A549 (cell line): ENCODE data around the gene CHURC1. TPM values are rescaled to one million over a fixed set of nuclear protein-coding genes. Genes with fewer than 3 reads are reported as not detected.

Experiments
- ATAC-seq, 2 experiments: fragments of 200-7000 bp in 1 of 2; fragments of >200 bp in 1 of 2; cut with Nextera tagmentation in 1 of 2; cut with Tn5 transposase in 1 of 2; 3 replicates each; pipeline versions ENCODE4 v1.8.0 to v1.9.1; 2018 to 2020; ENCODE audit warnings: mild to moderate bottlenecking in 1 of 2, moderate library complexity in 1 of 2
- CTCF ChIA-PET: fragments of 300-600 bp; sonication (Branson Sonifier 250); formaldehyde crosslinking; extraction: SDS; loops from one replicate; lab custom pipeline; 2021; ENCODE audit warnings: antibody characterized with exemption, inconsistent platforms; lab: Yijun Ruan, JAX
- POLR2A ChIA-PET: fragments of 350-600 bp; formaldehyde crosslinking; extraction: SDS; loops from one replicate; lab custom pipeline; 2021; ENCODE audit warnings: antibody characterized with exemption, inconsistent platforms; lab: Yijun Ruan, JAX
- DNase-seq, 2 experiments: peaks; one replicate each; pipeline versions ENCODE4 v3.0.0 to v3.0.0-alpha.2; 2011 to 2016; ENCODE audit warnings: low read depth in 1 of 2, low spot score in 1 of 2
- FAIRE-seq: peaks from 2 replicates; lab custom pipeline; 2011; peaks lifted over from hg19 to GRCh38; lab: Jason Lieb, UNC
- H3K27ac ChIP-seq, 2 experiments: fragments of >200 bp; sonication (Bioruptor Twin); formaldehyde crosslinking; 3 replicates each; pipeline ENCODE4 v1.5.1; 2016 to 2017
- H3K4me1 ChIP-seq: fragments of >200 bp; sonication (Bioruptor Twin); formaldehyde crosslinking; 3 replicates; pipeline ENCODE4 v1.6.1; 2016
- H3K4me2 ChIP-seq: fragments of >200 bp; sonication (Bioruptor Twin); formaldehyde crosslinking; 3 replicates; pipeline ENCODE4 v1.6.1; 2016
- H3K4me3 ChIP-seq: fragments of >200 bp; sonication (Bioruptor Twin); formaldehyde crosslinking; 3 replicates; pipeline ENCODE4 v1.5.1; 2016
- H3K9me3 ChIP-seq: fragments of >200 bp; sonication (Bioruptor Twin); formaldehyde crosslinking; 3 replicates; pipeline ENCODE4 v1.6.1; 2016
- CBX2 ChIP-seq: fragments of 200-600 bp; sonication (generic); IDR thresholded peaks from 2 replicates; pipeline ENCODE4 v1.6.1; 2016; ENCODE audit warnings: low read depth, mild to moderate bottlenecking, borderline replicate concordance
- EHF ChIP-seq: fragments of 250-450 bp; sonication (Bioruptor Pico); IDR thresholded peaks from 2 replicates; pipeline ENCODE4 v1.5.0; 2020; ENCODE audit warnings: mild to moderate bottlenecking
- EHMT2 ChIP-seq: fragments of 200-600 bp; sonication (generic); IDR thresholded peaks from 2 replicates; pipeline ENCODE4 v1.6.1; 2016; ENCODE audit warnings: antibody characterized with exemption, low read depth, mild to moderate bottlenecking, moderate library complexity
- EP300 ChIP-seq, 2 experiments: fragments of >200 bp; sonication (Bioruptor Twin); formaldehyde crosslinking; IDR thresholded peaks; 2 replicates in 1 of 2; 3 replicates in 1 of 2; pipeline ENCODE4 v1.6.1; 2016 to 2017
- ESRRA ChIP-seq: fragments of 150-350 bp; IDR thresholded peaks from 2 replicates; pipeline ENCODE4 v1.6.1; 2014; ENCODE audit warnings: mild to moderate bottlenecking, low read length, borderline replicate concordance
- FOSL2 ChIP-seq, 2 experiments: fragments of 450-650 bp in 1 of 2; fragments of >200 bp in 1 of 2; sonication (Bioruptor Twin) in 1 of 2; formaldehyde crosslinking; IDR thresholded peaks; 2 replicates each; pipeline versions ENCODE4 v1.5.0 to v1.6.1; 2016 to 2020; ENCODE audit warnings: mild to moderate bottlenecking in 1 of 2, moderate library complexity in 1 of 2
- GATA3 ChIP-seq: IDR thresholded peaks from 2 replicates; pipeline ENCODE4 v1.6.1; 2012; ENCODE audit warnings: borderline replicate concordance
- HDAC2 ChIP-seq: fragments of 200-600 bp; sonication (generic); IDR thresholded peaks from 2 replicates; pipeline ENCODE4 v1.6.1; 2016
- HOXB13 ChIP-seq: fragments of 250-450 bp; sonication (Bioruptor Pico); IDR thresholded peaks from 2 replicates; pipeline ENCODE4 v1.5.0; 2020; ENCODE audit warnings: low read depth, mild to moderate bottlenecking, moderate library complexity
- HOXB5 ChIP-seq: fragments of 250-450 bp; sonication (Bioruptor Pico); IDR thresholded peaks from 2 replicates; pipeline ENCODE4 v1.5.0; 2020; ENCODE audit warnings: mild to moderate bottlenecking, moderate library complexity
- JUN ChIP-seq, 2 experiments: fragments of >200 bp; sonication (Bioruptor Twin); formaldehyde crosslinking; IDR thresholded peaks; 2 replicates in 1 of 2; 3 replicates in 1 of 2; pipeline ENCODE4 v1.6.1; 2016 to 2017
- JUNB ChIP-seq: fragments of >200 bp; sonication (Bioruptor Twin); formaldehyde crosslinking; IDR thresholded peaks from 2 replicates; pipeline ENCODE4 v1.6.1; 2016
- KDM1A ChIP-seq: fragments of 200-600 bp; sonication (generic); IDR thresholded peaks from 2 replicates; pipeline ENCODE4 v1.6.1; 2016; ENCODE audit warnings: low read depth, mild to moderate bottlenecking
- MAFK ChIP-seq: fragments of 450-650 bp; IDR thresholded peaks from 2 replicates; pipeline ENCODE4 v1.6.1; 2014; ENCODE audit not compliant: partially characterized antibody
- MYC ChIP-seq: IDR thresholded peaks from 2 replicates; pipeline ENCODE4 v1.6.1; 2012; ENCODE audit warnings: mild to moderate bottlenecking, inconsistent platforms, low read length, improper control_type of control experiment, borderline replicate concordance
- NFE2L2 ChIP-seq: fragments of 150-350 bp; conservative IDR thresholded peaks from 2 replicates; pipeline ENCODE4 v1.6.1; 2014; ENCODE audit warnings: low read length
- PHF8 ChIP-seq: fragments of 200-600 bp; sonication (generic); IDR thresholded peaks from 2 replicates; pipeline ENCODE4 v1.6.1; 2016; ENCODE audit warnings: low read depth, mild to moderate bottlenecking, antibody characterized with exemption, moderate library complexity, borderline replicate concordance
- RCOR1 ChIP-seq: fragments of 150-350 bp; IDR thresholded peaks from 2 replicates; pipeline ENCODE4 v1.6.1; 2014; ENCODE audit warnings: antibody characterized with exemption, low read length, low read depth
- RFX5 ChIP-seq: fragments of 450-650 bp; IDR thresholded peaks from 2 replicates; pipeline ENCODE4 v1.7.1; 2014; ENCODE audit warnings: antibody characterized with exemption, mild to moderate bottlenecking, moderate library complexity
- SREBF2 ChIP-seq: fragments of 450-650 bp; IDR thresholded peaks from 2 replicates; pipeline ENCODE4 v1.6.1; 2014; ENCODE audit warnings: mild to moderate bottlenecking, moderate library complexity
- TP53 ChIP-seq: fragments of 250-450 bp; sonication (Bioruptor Pico); IDR thresholded peaks from 2 replicates; pipeline ENCODE4 v1.5.0; 2021; ENCODE audit warnings: mild to moderate bottlenecking, moderate library complexity
- ZFP36 ChIP-seq: fragments of 450-650 bp; IDR thresholded peaks from 2 replicates; pipeline ENCODE4 v1.6.1; 2014; ENCODE audit warnings: borderline replicate concordance; ENCODE audit not compliant: partially characterized antibody
- WGBS: methylation state at CpG from one replicate; pipeline ENCODE4 v1.1.6; 2017; ENCODE audit errors: missing lambda C conversion rate; 5-methylcytosine and 5-hydroxymethylcytosine counted together
- polyA plus RNA-seq, 4 experiments: library from polyadenylated mRNA; depleted of rRNA in 3 of 4; stranded (reverse); fragments of >200 nt; fragmentation: RNase III in 1 of 4; extraction: RNeasy Plus Mini Kit Qiagen cat#74134 plus additional on column Dnase treatment in 1 of 4; gene quantifications; 2 replicates in 3 of 4; 3 replicates in 1 of 4; pipeline ENCODE4 v1.2.3, GENCODE V29; 2011 to 2017
- TF ChIP-seq, protein P1 (sequence below): fragments of 150-350 bp; IDR thresholded peaks from 2 replicates; pipeline ENCODE4 v1.6.1; 2014; ENCODE audit warnings: low read depth, mild to moderate bottlenecking, low read length
- TF ChIP-seq, protein P2 (sequence below): fragments of 250-450 bp; sonication (Bioruptor Pico); IDR thresholded peaks from 2 replicates; pipeline ENCODE4 v1.5.0; 2021; ENCODE audit warnings: mild to moderate bottlenecking, moderate library complexity, borderline replicate concordance
- TF ChIP-seq, protein P3 (sequence below): IDR thresholded peaks from 2 replicates; pipeline ENCODE4 v1.6.1; 2012
- TF ChIP-seq, protein P4 (sequence below): fragments of 250-450 bp; sonication (Bioruptor Pico); IDR thresholded peaks from 2 replicates; pipeline ENCODE4 v1.5.0; 2020; ENCODE audit warnings: low read depth, mild to moderate bottlenecking, moderate library complexity
- TF ChIP-seq, protein P5 (sequence below): IDR thresholded peaks from 2 replicates; pipeline ENCODE4 v1.6.1; 2012; ENCODE audit warnings: low read depth, borderline replicate concordance

Gene CHURC1
- polyA plus RNA-seq, 2 of the 4 experiments (the other 2 are of a cell fraction), result 151 to 153 TPM

DNA sequence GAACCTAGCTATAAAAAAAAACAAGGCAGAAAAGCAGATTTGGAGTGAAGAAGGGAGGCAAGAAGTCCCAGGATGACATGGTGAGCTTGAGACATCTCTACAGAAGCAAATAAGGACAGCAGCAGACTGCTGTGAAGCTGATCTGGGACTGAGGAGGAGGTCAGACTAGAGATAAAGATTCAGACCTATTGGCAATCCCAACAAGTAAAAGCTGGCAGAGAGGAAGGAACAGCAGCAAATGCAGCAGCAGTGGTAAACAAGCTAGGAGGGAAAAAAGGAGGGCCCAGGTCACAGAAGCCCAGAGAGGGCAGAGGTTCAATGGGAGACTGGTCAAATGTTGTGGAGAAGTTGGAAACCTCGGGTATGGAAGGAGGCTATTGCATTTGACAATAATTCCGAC is 45.9 kb upstream of the CHURC1 start:
- H3K4me1 ChIP-seq, result no peaks in the 10 kb centered on the region
- 42% methylated on average over 2 of the region's 2 CpGs for WGBS
- no peak overlapping the region for H3K4me3 ChIP-seq
- FAIRE-seq (no peak), ATAC-seq (no peak), DNase-seq (no peak)
- no peak overlapping the region for H3K27ac ChIP-seq
- TF ChIP-seq MYC (no peak), NFE2L2 (no peak), HDAC2 (no peak), FOSL2 (IDR thresholded peaks at IDR 0.05) (no peak), FOSL2 (CRISPR knock-in tag; IDR thresholded peaks at IDR 0.05) (no peak), TP53 (no peak), HOXB5 (CRISPR knock-in tag) (no peak), RCOR1 (no peak), SREBF2 (no peak), EHF (CRISPR knock-in tag) (no peak), ESRRA (no peak), KDM1A (no peak), HOXB13 (CRISPR knock-in tag) (no peak), RFX5 (no peak), GATA3 (no peak), EHMT2 (no peak), MAFK (no peak), CBX2 (no peak)
- TF ChIP-seq, protein P1, sequence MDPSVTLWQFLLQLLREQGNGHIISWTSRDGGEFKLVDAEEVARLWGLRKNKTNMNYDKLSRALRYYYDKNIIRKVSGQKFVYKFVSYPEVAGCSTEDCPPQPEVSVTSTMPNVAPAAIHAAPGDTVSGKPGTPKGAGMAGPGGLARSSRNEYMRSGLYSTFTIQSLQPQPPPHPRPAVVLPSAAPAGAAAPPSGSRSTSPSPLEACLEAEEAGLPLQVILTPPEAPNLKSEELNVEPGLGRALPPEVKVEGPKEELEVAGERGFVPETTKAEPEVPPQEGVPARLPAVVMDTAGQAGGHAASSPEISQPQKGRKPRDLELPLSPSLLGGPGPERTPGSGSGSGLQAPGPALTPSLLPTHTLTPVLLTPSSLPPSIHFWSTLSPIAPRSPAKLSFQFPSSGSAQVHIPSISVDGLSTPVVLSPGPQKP, result no peak
- TF ChIP-seq, protein P2, sequence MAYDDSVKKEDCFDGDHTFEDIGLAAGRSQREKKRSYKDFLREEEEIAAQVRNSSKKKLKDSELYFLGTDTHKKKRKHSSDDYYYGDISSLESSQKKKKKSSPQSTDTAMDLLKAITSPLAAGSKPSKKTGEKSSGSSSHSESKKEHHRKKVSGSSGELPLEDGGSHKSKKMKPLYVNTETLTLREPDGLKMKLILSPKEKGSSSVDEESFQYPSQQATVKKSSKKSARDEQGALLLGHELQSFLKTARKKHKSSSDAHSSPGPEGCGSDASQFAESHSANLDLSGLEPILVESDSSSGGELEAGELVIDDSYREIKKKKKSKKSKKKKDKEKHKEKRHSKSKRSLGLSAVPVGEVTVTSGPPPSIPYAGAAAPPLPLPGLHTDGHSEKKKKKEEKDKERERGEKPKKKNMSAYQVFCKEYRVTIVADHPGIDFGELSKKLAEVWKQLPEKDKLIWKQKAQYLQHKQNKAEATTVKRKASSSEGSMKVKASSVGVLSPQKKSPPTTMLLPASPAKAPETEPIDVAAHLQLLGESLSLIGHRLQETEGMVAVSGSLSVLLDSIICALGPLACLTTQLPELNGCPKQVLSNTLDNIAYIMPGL, result no peak
- TF ChIP-seq, protein P3, sequence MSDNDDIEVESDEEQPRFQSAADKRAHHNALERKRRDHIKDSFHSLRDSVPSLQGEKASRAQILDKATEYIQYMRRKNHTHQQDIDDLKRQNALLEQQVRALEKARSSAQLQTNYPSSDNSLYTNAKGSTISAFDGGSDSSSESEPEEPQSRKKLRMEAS, result no peak
- H3K9me3 ChIP-seq, result no peaks in the 10 kb centered on the region
- POLR2A ChIA-PET, result no interaction called here
- CTCF ChIA-PET, result interaction anchor here (0.5 to 2.5 kb wide), 9 partner anchors 10 to 219 kb away, joined by 3 to 10 read pairs (median 3); partner anchors contain the start of gene PLEKHG3
- H3K4me2 ChIP-seq, result no peak overlapping the region

DNA sequence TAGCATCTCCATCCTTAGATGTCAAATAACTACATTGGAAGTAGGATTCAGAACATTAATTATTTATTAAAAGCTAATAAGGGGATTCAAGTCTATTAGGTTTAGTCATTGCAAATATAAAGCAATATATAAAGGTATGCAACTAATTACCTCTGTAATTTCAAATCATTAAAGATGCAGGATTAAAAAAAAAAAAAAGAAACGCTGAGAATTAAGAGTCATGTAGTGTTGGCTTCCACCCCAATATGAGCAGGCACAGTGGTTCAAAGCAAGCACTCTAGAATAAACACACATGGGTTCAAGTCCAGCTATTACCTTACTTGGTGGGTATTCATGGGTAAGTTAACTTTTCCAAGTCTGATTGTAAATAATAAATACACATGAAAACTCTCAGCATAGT is 45.4 kb upstream of the CHURC1 start:
- no peak for FAIRE-seq
- POLR2A ChIA-PET, result no interaction called here
- Histone ChIP-seq H3K9me3 (no peaks in the 10 kb centered on the region), H3K4me3 (no peak overlapping the region), H3K4me2 (no peak overlapping the region), H3K4me1 (0 out of 3 replicates have a peak, but pooled peaks cover 2% of the 10 kb centered on the region), H3K27ac (no peak overlapping the region)
- TF ChIP-seq JUN (IDR thresholded peaks at IDR 0.05) (no peak), GATA3 (no peak), PHF8 (no peak), EHF (CRISPR knock-in tag) (no peak), HOXB5 (CRISPR knock-in tag) (no peak), TP53 (no peak), MYC (no peak), EP300 (IDR thresholded peaks at IDR 0.05) (no peak), CBX2 (no peak), JUNB (no peak), ZFP36 (no peak)
- TF ChIP-seq, protein P4, sequence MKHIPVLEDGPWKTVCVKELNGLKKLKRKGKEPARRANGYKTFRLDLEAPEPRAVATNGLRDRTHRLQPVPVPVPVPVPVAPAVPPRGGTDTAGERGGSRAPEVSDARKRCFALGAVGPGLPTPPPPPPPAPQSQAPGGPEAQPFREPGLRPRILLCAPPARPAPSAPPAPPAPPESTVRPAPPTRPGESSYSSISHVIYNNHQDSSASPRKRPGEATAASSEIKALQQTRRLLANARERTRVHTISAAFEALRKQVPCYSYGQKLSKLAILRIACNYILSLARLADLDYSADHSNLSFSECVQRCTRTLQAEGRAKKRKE (CRISPR knock-in tag), result no peak
- TF ChIP-seq, protein P2, result no peak
- TF ChIP-seq, protein P5, sequence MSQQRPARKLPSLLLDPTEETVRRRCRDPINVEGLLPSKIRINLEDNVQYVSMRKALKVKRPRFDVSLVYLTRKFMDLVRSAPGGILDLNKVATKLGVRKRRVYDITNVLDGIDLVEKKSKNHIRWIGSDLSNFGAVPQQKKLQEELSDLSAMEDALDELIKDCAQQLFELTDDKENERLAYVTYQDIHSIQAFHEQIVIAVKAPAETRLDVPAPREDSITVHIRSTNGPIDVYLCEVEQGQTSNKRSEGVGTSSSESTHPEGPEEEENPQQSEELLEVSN, result no peak
- no peak for ATAC-seq
- no peak for DNase-seq
- CTCF ChIA-PET, result interaction anchor here (0.5 to 2.5 kb wide), 8 partner anchors 23 to 440 kb away, joined by 3 to 10 read pairs (median 3); partner anchors contain the start of gene PLEKHG3
- WGBS, result 6% methylated on average over 1 of the region's 1 CpG
